BJ (cell line): ENCODE results near the gene CFAP20. TPM values are rescaled to one million over a fixed set of nuclear protein-coding genes. Genes with fewer than 3 reads are reported as not detected.

Source experiments
- CTCF ChIA-PET: fragments of 350-600 bp; formaldehyde crosslinking; extraction: SDS; loops from one replicate; lab custom pipeline; 2021; ENCODE audit warnings: antibody characterized with exemption, inconsistent platforms; lab: Yijun Ruan, JAX
- POLR2A ChIA-PET: fragments of 300-600 bp; sonication (Branson Sonifier 250); formaldehyde crosslinking; extraction: SDS; loops from one replicate; lab custom pipeline; 2021; ENCODE audit warnings: antibody characterized with exemption; lab: Charles Lee
- DNase-seq: peaks from one replicate; pipeline ENCODE4 v3.0.0-alpha.2; 2011; ENCODE audit warnings: low read depth
- H3K27me3 ChIP-seq: 2 replicates; pipeline ENCODE4 v1.6.0; 2011; ENCODE audit warnings: low read length; ENCODE audit not compliant: control insufficient read depth, insufficient read depth
- H3K36me3 ChIP-seq: 2 replicates; pipeline ENCODE4 v1.5.1; 2011; ENCODE audit warnings: low read length; ENCODE audit not compliant: control insufficient read depth, insufficient read depth
- H3K4me3 ChIP-seq: 2 replicates; pipeline ENCODE4 v1.5.1; 2011; ENCODE audit warnings: low read depth, mild to moderate bottlenecking, control low read depth, low read length
- CTCF ChIP-seq: IDR thresholded peaks from 2 replicates; pipeline ENCODE4 v1.5.1; 2011; ENCODE audit warnings: low read depth, mild to moderate bottlenecking, control low read depth, inconsistent platforms, low read length, moderate library complexity; ENCODE audit not compliant: insufficient read depth
- polyA plus RNA-seq: library from polyadenylated mRNA; depleted of rRNA; stranded (reverse); fragments of >200 nt; gene quantifications from 2 replicates; pipeline ENCODE4 v1.2.3, GENCODE V29; 2011

CFAP20 gene
- polyA plus RNA-seq, 1 experiment = 36.6 TPM

- DNase-seq = no peak
- CTCF ChIA-PET = interaction anchor here (1.1 to 2.1 kb wide), 3 partner anchors 8 to 18 kb away, joined by 3 to 7 read pairs (median 4); no protein-coding TSS in a partner anchor
- POLR2A ChIA-PET = no interaction called here
These were observed 14.1 kb downstream of the CFAP20 start for GRCh38 chr16:58114827-58115825.

GRCh38 chr16:58111302-58111627 lies 17.9 kb downstream of the CFAP20 start:
- ChIA-PET POLR2A (no interaction called here), CTCF (interaction anchor here (0.6 to 1.1 kb wide), 2 partner anchors 88 to 210 kb away, joined by 3 read pairs; no protein-coding TSS in a partner anchor)

More at GRCh38 chr16:58114827-58115825, 14.1 kb downstream of the CFAP20 start:
- Histone ChIP-seq H3K27me3 (no peaks in the 10 kb centered on the region), H3K36me3 (peaks cover 9% of the 10 kb centered on the region), H3K4me3 (no peak overlapping the region)
- TF ChIP-seq CTCF = no peak

GRCh38 chr16:58110571-58111301 lies 18.4 kb downstream of the CFAP20 start:
- ChIA-PET CTCF (interaction anchor here (1.1 to 4.2 kb wide), 3 partner anchors 10 to 14 kb away, joined by 4 to 21 read pairs (median 5); no protein-coding TSS in a partner anchor), POLR2A (no interaction called here)
- no peak for DNase-seq

More at GRCh38 chr16:58111302-58111627, 17.9 kb downstream of the CFAP20 start:
- TF ChIP-seq CTCF = no peak
- DNase-seq = no peak
- Histone ChIP-seq H3K27me3 (no peaks in the 10 kb centered on the region), H3K4me3 (no peak overlapping the region), H3K36me3 (peaks cover 9% of the 10 kb centered on the region)

GRCh38 chr16:58109881-58110280 lies 19.3 kb downstream of the CFAP20 start:
- CTCF ChIA-PET = interaction anchor here (1.1 to 4.2 kb wide), 3 partner anchors 9 to 13 kb away, joined by 4 to 21 read pairs (median 5); no protein-coding TSS in a partner anchor
- TF ChIP-seq CTCF = no peak
- H3K4me3 ChIP-seq = no peak overlapping the region
- POLR2A ChIA-PET = no interaction called here
- no peak for DNase-seq
- H3K27me3 ChIP-seq = no peaks in the 10 kb centered on the region
- H3K36me3 ChIP-seq = peaks cover 5% of the 10 kb centered on the region; the same call in 1 of the 2 replicates

More at GRCh38 chr16:58110571-58111301, 18.4 kb downstream of the CFAP20 start:
- no peak for TF ChIP-seq CTCF
- Histone ChIP-seq H3K36me3 (peaks cover 9% of the 10 kb centered on the region), H3K4me3 (no peak overlapping the region), H3K27me3 (no peaks in the 10 kb centered on the region)
